22Rv1 (cell line): Measurements from ENCODE around the gene XRCC4.

Source experiments
- H3K27ac ChIP-seq: fragments of 450-650 bp; 2 replicates; pipeline ENCODE4 v1.5.1; 2017
- CTCF ChIP-seq: fragments of 450-650 bp; IDR thresholded peaks from 2 replicates; pipeline ENCODE4 v1.5.1; 2017; ENCODE audit warnings: mild to moderate bottlenecking
- ZFX ChIP-seq: fragments of 450-650 bp; IDR thresholded peaks from 2 replicates; pipeline ENCODE4 v1.6.1; 2017; ENCODE audit warnings: antibody characterized with exemption, borderline replicate concordance

Gene XRCC4

DNA sequence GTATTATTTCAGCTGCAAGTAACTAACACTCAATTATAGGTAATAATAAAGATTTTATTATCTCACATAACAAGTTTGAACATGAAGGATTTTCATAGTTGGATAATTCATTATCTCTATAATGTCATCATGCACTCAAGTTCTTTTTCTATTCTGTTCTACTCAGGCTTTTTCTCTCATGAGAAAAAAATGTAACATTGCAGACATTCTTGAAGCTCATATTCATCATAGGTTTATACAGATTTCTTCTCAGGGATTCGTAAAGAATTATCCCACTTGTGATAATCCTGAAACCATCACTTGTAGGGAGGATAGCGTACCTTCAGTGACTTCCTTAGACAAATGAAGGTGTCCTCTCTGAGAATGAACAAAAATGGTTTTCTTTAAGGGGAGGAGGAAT, 150.3 kb downstream of the XRCC4 start:
- H3K27ac ChIP-seq: no peak overlapping the region
- TF ChIP-seq ZFX: no peak
- TF ChIP-seq CTCF: no peak

- TF ChIP-seq ZFX (no peak), CTCF (no peak)
- H3K27ac ChIP-seq: no peak overlapping the region
Observed at GRCh38 chr5:83230511-83230910, 153.2 kb downstream of the XRCC4 start.

DNA sequence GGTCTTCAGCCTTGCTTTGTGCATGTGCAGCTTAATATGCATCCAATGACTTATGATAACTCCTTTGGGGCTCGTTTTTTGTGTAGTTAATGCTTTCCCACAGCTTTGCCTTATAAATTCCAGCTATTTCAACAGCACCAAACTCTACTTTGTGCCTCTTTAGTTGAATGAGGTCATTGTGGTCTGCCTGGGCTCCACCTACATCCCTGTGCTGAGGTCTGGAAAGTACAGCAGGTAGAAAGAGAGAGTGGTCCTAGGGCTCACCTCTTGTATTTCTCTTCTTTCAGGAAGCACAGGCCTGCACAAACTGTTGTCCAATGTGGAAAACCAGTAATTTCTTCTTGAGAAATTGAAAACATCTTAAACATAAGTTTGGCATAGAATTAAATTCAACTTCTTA, 167.2 kb downstream of the XRCC4 start:
- TF ChIP-seq CTCF (no peak), ZFX (no peak)
- no peak overlapping the region for H3K27ac ChIP-seq

GRCh38 chr5:83245037-83245436, 167.7 kb downstream of the XRCC4 start:
- TF ChIP-seq CTCF: no peak
- TF ChIP-seq ZFX: no peak
- no peak overlapping the region for H3K27ac ChIP-seq

- TF ChIP-seq CTCF (no peak), ZFX (no peak)
- H3K27ac ChIP-seq: no peak overlapping the region
Observed at GRCh38 chr5:83246071-83246470, 168.7 kb downstream of the XRCC4 start.

- TF ChIP-seq CTCF: no peak
- H3K27ac ChIP-seq: no peak overlapping the region
Observed at GRCh38 chr5:83249156-83249555, 171.8 kb downstream of the XRCC4 start.

- no peak overlapping the region for H3K27ac ChIP-seq
- TF ChIP-seq CTCF (no peak), ZFX (no peak)
Observed at GRCh38 chr5:83251849-83252248, 174.5 kb downstream of the XRCC4 start.
